ENCODE data around the gene ATP6V0E1.
"Not testable (repeated sequence)": the region's sequence is repeated elsewhere in the genome, so short reads cannot be mapped to it uniquely, and the experiment has no call there.

ATP6V0E1 gene

DNA sequence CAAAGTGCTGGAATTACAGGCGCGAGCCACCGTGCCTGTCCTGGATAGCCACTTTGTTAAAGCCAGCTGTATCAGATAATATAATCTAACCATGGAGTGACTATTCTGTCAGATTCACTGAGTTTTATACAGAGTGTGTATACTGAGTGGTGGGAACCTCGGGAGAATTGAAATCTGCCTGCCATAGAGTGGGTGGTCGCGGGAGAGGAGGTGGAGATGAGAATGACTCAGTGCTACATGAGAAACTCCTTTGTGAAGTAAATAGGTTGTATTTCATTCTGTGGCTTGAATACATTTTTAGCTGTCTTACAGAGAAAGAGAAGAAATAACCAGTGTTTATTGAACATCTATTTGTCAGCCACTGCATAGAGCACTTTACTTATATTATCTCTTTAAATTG lies 26.4 kb downstream of the ATP6V0E1 start:
- DNase-seq, result no peak

GRCh38 chr5:173010547-173011464 lies 27.2 kb downstream of the ATP6V0E1 start:
- no peak for DNase-seq

GRCh38 chr5:173011566-173011965 lies 28.0 kb downstream of the ATP6V0E1 start:
- no peak for DNase-seq

DNA sequence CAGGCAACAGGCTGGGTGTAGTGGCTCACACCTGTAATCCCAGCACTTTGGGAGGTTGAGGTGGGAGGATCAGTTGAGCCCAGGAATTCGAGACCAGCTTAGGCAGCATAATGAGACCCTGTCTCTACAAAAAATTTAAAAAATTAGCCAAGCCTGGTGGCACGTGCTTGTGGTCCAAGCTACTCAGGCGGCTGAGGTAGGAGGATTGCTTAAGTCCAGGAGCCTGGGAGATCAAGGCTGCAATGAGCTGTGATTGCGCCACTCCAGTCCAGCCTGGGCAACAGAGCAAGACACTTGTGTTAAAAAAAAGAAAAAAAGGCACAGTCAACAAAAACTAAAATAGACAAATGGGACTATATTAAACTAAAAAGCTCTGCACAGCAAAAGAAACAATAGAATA lies 29.3 kb downstream of the ATP6V0E1 start:
- no peak for DNase-seq

- no peak for DNase-seq
Measured at GRCh38 chr5:173014671-173015070, 31.1 kb downstream of the ATP6V0E1 start.

GRCh38 chr5:173015192-173015591 lies 31.6 kb downstream of the ATP6V0E1 start:
- DNase-seq, result no peak

DNA sequence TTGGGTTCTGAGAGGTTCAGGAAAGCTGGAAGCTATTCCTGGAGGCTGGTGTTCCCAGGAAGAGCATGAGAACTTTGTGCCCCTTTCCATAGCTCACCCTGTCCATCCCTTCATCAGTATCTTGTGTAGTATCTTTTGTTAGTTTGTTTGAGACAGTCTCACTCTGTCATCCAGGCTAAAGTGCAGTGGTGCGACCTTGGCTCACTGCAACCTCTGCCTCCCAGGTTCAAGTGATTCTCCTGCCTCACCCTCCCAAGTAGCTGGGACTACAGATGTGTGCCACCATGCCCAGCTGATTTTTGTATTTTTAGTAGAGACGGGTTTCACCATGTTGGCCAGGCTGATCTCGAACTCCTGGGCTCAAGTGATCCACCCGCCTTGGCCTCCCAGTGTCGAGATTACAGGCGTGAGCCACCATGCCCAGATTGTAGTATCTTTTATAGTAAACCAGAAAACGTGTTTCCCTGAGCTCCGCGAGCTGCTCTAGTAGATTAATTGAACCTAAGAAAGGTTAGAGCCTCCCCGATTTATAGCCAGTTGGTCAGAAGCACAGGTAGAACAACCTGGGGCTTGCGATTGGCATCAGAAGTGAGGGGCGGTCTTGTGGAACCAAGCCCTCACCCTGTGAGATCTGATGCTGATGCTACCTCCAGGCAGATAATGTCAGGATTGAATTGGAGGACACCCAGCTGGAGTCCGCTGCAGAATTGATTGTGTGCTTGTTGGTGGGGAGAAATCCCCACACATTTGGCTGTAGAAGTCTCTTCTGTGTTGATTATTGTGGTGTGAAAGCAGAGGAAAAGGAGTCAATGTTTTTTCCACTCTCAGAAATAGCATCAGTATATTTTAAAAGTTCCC lies 32.3 kb downstream of the ATP6V0E1 start:
- no peak for DNase-seq

DNA sequence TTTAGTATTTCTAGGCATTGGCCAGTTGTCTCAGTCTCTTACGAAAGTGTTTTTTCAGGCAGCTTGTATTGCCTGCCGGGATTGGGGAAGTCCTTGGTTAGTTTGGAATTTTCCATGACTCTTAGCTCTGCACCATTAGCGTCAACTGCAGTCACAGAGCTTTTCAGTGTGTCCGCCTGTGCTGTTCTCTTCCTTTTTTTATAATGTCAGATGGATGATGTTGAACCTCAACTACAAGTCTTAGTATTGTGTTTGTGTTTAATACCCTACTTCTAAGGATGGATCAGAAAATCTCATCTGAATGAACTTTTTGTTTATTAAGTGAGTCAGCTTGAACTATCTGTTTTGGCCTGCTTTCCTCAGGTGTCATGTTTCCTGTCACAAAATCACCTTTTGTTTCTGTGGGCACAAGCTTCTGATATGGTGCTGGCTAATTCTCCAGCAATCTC lies 33.1 kb downstream of the ATP6V0E1 start:
- DNase-seq, result no peak

DNA sequence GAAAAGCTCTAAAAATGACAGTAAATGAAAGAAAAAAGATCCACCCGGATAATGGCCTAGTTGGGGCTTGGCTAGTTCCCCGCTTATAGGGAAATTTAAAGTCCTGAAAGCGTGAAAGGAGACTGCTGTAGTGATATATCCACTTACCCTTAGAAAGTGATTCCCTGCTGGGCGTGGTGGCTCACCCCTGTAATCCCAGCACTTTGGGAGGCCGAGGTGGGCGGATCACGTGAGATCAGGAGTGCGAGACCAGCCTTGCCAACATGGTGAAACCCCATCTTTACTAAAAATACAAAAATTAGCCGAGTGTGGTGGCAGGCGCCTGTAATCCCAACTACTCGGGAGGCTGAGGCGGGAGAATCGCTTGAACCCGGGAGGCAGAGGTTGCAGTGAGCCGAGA lies 33.5 kb downstream of the ATP6V0E1 start:
- DNase-seq, result not testable (repeated sequence)

DNA sequence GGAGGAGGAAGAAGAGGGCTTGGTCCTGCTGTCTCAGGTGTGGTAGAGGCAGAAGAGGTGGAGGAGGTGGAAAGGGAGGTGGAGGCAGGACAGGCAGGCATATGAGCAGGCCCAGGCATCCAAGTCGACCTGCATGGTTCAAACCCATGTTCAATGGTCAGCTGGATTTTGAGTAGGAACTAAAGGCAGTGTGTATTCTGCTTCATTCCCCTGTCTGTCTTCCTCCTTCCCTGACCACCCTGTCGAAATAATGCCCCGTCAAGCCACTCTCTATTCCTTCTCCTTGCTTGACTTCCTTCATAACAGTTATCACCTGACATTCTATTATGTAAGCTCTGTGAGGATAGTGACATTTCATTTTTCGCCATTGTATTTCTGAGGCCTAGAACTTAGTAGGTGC lies 34.8 kb downstream of the ATP6V0E1 start:
- DNase-seq, result no peak

GRCh38 chr5:173020154-173020581 lies 36.6 kb downstream of the ATP6V0E1 start:
- no peak for DNase-seq

DNA sequence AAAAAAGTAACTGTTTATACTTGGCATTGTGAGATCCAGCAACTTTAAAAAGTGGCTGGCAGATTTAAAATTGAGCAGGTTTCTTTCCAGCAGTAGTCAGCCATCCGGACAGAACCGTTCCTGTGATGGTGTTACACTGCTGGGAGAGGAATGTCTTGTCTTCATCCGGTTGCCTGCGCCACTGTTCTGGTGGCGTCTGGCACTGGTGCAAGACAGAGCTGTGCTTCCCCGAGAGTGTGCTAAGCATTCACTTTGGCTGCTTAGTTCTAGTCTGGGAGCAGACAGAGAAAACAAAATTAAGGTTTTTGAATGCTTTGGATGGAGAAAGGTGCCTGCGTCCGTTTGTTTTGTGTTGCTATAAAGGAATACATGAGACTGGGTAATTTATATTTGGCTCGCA lies 37.1 kb downstream of the ATP6V0E1 start:
- DNase-seq, result no peak

DNA sequence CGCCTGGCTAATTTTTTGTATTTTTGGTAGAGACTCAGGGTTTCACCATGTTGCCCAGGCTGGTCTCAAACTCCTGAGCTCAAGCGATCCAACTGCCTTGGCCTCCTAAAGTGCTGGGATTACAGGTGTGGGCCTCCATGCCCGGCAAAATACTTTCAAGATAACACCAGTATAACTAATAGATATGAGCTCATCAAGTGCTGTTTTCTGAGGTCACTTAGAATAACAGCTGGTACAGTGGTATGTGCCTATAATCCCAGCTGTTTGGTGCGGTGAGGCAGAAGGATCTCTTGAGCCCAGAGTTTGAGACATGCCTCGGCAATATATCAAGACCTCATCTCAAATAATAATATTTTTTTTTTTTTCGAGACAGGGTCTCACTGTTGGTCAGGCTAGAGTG lies 42.1 kb downstream of the ATP6V0E1 start:
- no peak for DNase-seq

DNA sequence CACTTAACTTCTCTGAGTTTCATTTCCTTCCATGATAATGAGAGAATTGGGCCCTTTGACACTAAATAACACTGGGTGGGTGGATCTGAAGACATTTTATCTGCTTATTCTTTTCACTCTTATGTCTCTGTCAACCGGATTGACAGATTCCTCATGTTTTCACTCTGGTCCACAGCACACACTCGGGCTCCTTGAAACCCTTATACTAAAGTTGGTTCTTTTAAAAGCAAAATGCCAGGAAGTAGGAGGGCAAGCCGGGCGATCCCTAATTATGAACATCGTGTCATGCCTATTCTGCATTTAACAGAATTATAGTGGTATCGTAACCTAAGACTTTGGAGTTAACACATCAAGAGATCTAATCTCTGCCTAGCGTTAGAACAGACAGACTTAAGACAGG lies 44.3 kb downstream of the ATP6V0E1 start:
- no peak for DNase-seq

GRCh38 chr5:173028811-173029327 lies 45.3 kb downstream of the ATP6V0E1 start:
- DNase-seq, result no peak

DNA sequence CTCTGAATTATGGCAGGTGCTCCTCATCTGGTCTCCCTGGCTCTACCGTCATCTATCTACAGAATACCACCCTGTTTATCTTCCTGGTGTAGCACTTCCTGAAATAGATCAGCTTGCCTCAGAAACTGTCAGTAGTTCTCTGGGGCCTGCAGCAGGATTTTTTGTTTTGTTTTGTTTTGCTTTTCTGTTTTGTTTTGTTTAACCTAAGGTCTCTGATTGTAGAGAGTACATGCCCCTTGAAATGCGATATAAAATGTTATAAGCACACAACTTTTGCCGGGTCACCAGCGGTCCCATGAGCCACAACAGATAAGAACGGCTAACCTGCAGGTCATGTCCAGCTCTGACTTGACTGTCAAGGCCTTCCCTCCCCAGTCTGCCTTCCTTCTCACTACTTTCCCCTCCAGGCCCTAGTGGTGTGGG lies 45.9 kb downstream of the ATP6V0E1 start:
- no peak for DNase-seq

- DNase-seq, result not testable (repeated sequence)
Measured at GRCh38 chr5:173032096-173032495, 48.5 kb downstream of the ATP6V0E1 start.

- no peak for DNase-seq
Measured at GRCh38 chr5:173032730-173033129, 49.2 kb downstream of the ATP6V0E1 start.

DNA sequence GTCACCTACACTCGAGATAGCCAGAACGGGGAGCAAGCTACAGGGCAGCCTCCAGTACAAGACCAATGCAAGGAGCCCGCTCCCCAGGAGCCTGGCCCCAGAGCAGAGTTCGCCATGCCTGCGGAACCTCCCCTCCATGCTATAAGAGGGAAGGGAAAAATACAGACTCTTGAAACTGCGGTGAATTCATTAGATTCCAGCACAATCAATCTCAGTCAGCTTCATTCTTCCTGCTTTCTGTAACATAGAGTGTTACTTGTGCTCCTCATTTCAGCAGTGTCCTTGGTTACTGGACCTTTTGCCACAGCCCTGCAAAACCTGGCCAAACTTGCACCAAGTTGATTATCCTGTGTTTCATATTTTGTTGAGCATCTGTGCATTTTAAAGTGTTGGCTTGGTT lies 50.4 kb downstream of the ATP6V0E1 start:
- DNase-seq, result no peak

DNA sequence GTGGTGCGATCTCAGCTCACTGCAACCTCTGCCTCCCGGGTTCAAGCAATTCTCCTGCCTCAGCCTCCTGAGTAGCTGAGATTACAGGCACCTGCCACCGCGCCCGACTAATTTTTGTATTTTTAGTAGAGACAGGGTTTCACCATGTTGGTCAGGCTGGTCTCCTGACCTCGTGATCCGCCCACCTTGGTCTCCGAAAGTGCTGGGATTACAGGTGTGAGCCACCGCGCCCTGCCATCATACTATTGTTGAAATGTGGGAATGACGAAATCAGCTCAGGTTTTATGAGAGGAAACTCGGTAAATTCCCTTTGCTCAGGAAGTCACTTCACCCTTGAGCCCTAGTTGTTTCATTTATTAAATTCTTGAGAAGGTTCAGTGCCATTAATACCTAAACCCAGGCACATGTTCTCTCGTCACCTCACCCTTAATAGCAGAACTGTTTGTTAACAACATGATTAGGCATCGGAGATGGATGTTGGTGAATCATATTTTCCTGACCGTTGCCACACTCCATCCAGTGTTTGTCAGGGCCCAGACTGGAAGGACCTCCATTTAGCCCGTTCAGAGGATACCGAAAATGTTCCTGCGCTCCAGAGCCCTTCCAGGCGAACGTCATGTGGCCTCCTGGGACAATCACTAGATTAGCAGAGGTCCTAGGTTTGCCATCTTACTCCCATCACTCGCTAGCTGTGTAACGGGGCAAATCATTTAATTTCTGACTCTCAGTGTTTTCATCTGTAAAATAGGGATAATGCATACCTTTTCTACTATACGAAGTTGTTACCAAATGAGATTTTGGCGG lies 52.5 kb downstream of the ATP6V0E1 start:
- DNase-seq, result no peak

GRCh38 chr5:173039188-173039587 lies 55.6 kb downstream of the ATP6V0E1 start:
- DNase-seq, result no peak

DNA sequence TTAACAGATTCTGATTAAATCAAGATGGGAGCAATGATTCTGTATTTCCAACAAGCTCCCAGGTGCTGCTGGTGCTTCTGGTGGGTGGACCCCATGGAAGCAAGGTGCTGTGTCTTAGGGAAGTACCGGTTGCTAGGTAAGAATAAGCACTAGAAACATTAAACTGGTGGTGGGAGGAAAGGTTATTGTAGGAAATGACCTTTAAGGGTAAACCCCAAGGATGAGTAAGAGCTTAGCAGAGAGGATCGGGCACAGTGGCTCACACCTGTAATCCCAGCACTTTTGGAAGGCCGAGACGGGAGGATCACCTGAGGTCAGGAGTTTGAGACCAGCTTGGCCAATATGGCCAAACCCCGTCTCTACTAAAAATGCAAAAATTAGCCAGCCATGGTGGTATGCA lies 56.4 kb downstream of the ATP6V0E1 start:
- DNase-seq, result no peak

Data from T1000 (cell line).